ENCODE results near the gene RTF1.

RTF1 gene

GRCh38 chr15:41489641-41490040 is 72.7 kb downstream of the RTF1 start:
- no peak for ATAC-seq

- ATAC-seq, result peak; percentile 71 to 72
These were observed 73.5 kb downstream of the RTF1 start for GRCh38 chr15:41490355-41490754.

- ATAC-seq, result no peak
These were observed 75.0 kb downstream of the RTF1 start for GRCh38 chr15:41491889-41492288.

GRCh38 chr15:41492597-41493204 is 75.8 kb downstream of the RTF1 start:
- no peak for ATAC-seq

GRCh38 chr15:41493205-41493901 is 76.5 kb downstream of the RTF1 start, which contains the start of gene ITPKA:
ITPKA (plus strand) TSS chr15:41493874; CDS start chr15:41493928, 54 bp downstream.
- peak; percentile 85 to 86 for ATAC-seq

GRCh38 chr15:41493902-41494189 is 77.0 kb downstream of the RTF1 start:
- ATAC-seq, result peak; percentile 14 to 27

- no peak for ATAC-seq
These were observed 77.5 kb downstream of the RTF1 start for GRCh38 chr15:41494190-41494921.

- no peak for ATAC-seq
These were observed 78.2 kb downstream of the RTF1 start for GRCh38 chr15:41494922-41495735.

GRCh38 chr15:41495736-41496599 is 79.1 kb downstream of the RTF1 start:
- ATAC-seq, result no peak

GRCh38 chr15:41498657-41499056 is 81.8 kb downstream of the RTF1 start:
- no peak for ATAC-seq

- no peak for ATAC-seq
These were observed 82.4 kb downstream of the RTF1 start for GRCh38 chr15:41499109-41499851.

- ATAC-seq, result peak; percentile 48 to 63
These were observed 84.5 kb downstream of the RTF1 start for GRCh38 chr15:41501191-41501917.

- ATAC-seq, result peak; percentile 52 to 65
These were observed 85.3 kb downstream of the RTF1 start for GRCh38 chr15:41501931-41502794.

- peak in 1 of 2 donors; percentile 8 for ATAC-seq
These were observed 86.1 kb downstream of the RTF1 start for GRCh38 chr15:41502795-41503668.

GRCh38 chr15:41503669-41504010 is 86.7 kb downstream of the RTF1 start:
- no peak for ATAC-seq

GRCh38 chr15:41504751-41505492 is 88.0 kb downstream of the RTF1 start:
- ATAC-seq, result no peak

- no peak for ATAC-seq
These were observed 88.9 kb downstream of the RTF1 start for GRCh38 chr15:41505776-41506175.

- no peak for ATAC-seq
These were observed 90.0 kb downstream of the RTF1 start for GRCh38 chr15:41506796-41507341.
